Ascending aorta (tissue), 2 donors: Measurements from ENCODE around the gene FLNC. TPM values are rescaled to one million over a fixed set of nuclear protein-coding genes. Genes with fewer than 3 reads are reported as not detected.

Source experiments
- DNase-seq, 2 donors: peaks; one replicate each; pipeline ENCODE4 v3.0.0-alpha.2; 2019; ENCODE audit warnings: low spot score in 2 of 2
- H3K27ac ChIP-seq, 2 donors: fragments of 200-600 bp; sonication (generic); one replicate each; pipeline ENCODE4 v1.5.1; 2016 to 2017; ENCODE audit warnings: mild to moderate bottlenecking in 1 of 2
- H3K27me3 ChIP-seq: fragments of 200-600 bp; sonication (generic); one replicate; pipeline ENCODE4 v1.5.1; 2017
- H3K36me3 ChIP-seq, 2 donors: fragments of 200-600 bp; sonication (generic); one replicate each; pipeline ENCODE4 v1.5.1; 2016
- H3K4me1 ChIP-seq, 2 donors: fragments of 200-600 bp; sonication (generic); one replicate each; pipeline ENCODE4 v1.5.1; 2016 to 2017; ENCODE audit warnings: mild to moderate bottlenecking in 1 of 2
- H3K4me3 ChIP-seq, 2 donors: fragments of 200-600 bp; sonication (generic); one replicate each; pipeline ENCODE4 v1.5.1; 2016 to 2017; ENCODE audit warnings: mild to moderate bottlenecking in 1 of 2
- H3K9me3 ChIP-seq, 2 donors: fragments of 200-600 bp; sonication (generic); one replicate each; pipeline ENCODE4 v1.5.1; 2016
- CTCF ChIP-seq, 3 experiments: fragments of 200-600 bp in 2 of 3; fragments of 450-650 bp in 1 of 3; sonication (generic) in 2 of 3; IDR thresholded peaks; one replicate each; pipeline ENCODE4 v1.5.1; 2016 to 2019; ENCODE audit warnings: antibody characterized with exemption in 3 of 3, mild to moderate bottlenecking in 1 of 3, moderate library complexity in 1 of 3
- intact Hi-C: fragments of 100-400 bp; cut with DNase I; formaldehyde crosslinking; loops from one replicate; pipeline ENCODE4 v1.15.1; 2023
- total RNA-seq: library from RNA; depleted of rRNA; stranded (reverse); fragments of >200 nt; gene quantifications from one replicate; pipeline ENCODE4 v1.1.0, GENCODE V29; 2016

FLNC gene
- total RNA-seq, 1 donor from 2014 or later = 117 TPM

DNA sequence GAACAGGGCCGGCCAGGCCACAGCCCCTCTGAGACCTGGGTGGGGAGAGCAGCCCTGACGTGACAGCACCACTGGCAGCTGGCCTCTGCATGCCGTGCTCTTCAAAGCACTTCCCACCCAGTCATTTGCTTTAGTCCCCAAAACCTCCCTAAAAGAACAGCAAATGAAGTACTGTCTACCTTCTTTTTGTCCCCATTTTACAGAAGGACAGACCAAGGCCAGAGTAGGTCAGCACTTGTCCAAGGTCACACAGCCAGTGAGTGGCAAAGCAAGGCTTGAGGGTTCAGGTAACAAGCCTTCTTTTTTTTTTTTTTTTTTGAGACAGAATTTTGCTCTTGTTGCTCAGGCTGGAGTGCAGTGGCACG is 47.5 kb downstream of the FLNC start:
- Histone ChIP-seq H3K4me3 (no peak overlapping the region), H3K36me3 (no peaks in the 10 kb centered on the region), H3K27ac (no peak overlapping the region), H3K27me3 (no peaks in the 10 kb centered on the region), H3K9me3 (no peaks in the 10 kb centered on the region), H3K4me1 (no peaks in the 10 kb centered on the region)
- intact Hi-C loops = no loop called here
- TF ChIP-seq CTCF (IDR thresholded peaks at IDR 0.05) = no peak
- no peak for DNase-seq

GRCh38 chr7:128878226-128879105 is 48.3 kb downstream of the FLNC start:
- intact Hi-C loops = no loop called here
- no peak for DNase-seq

DNA sequence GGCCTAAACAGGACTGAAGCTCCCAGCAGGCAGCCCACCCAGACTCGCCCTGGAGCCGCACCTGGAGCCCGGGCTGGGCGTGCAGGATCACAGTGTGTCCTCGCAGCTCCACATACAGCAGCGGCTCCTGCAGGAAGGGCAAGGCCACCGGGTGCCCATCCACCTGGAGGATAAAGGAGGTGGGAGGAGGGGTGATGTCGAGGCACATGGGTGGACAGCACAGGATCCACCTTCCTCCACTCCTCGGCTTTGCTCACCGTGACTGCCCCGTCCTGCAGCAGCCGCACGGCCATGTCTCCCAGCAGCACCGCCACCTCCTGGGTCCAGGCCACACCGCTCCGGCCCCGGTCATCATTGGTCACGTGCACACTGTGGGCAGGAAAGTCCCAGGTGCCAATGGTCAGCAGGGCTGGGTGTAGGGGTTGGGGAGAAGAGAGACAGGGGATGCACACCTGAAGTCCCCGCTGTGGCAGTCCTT is 49.3 kb downstream of the FLNC start:
- Histone ChIP-seq H3K4me3 (no peak overlapping the region), H3K27me3 (no peaks in the 10 kb centered on the region), H3K36me3 (no peaks in the 10 kb centered on the region), H3K4me1 (no peaks in the 10 kb centered on the region), H3K9me3 (no peaks in the 10 kb centered on the region), H3K27ac (no peak overlapping the region)
- no peak for TF ChIP-seq CTCF (IDR thresholded peaks at IDR 0.05)
- no peak for DNase-seq
- intact Hi-C loops = no loop called here

More at GRCh38 chr7:128878226-128879105, 48.3 kb downstream of the FLNC start:
- Histone ChIP-seq H3K36me3 (no peaks in the 10 kb centered on the region), H3K27ac (no peak overlapping the region), H3K4me1 (no peaks in the 10 kb centered on the region), H3K27me3 (no peaks in the 10 kb centered on the region), H3K4me3 (no peak overlapping the region), H3K9me3 (no peaks in the 10 kb centered on the region)
- no peak for TF ChIP-seq CTCF (IDR thresholded peaks at IDR 0.05)

DNA sequence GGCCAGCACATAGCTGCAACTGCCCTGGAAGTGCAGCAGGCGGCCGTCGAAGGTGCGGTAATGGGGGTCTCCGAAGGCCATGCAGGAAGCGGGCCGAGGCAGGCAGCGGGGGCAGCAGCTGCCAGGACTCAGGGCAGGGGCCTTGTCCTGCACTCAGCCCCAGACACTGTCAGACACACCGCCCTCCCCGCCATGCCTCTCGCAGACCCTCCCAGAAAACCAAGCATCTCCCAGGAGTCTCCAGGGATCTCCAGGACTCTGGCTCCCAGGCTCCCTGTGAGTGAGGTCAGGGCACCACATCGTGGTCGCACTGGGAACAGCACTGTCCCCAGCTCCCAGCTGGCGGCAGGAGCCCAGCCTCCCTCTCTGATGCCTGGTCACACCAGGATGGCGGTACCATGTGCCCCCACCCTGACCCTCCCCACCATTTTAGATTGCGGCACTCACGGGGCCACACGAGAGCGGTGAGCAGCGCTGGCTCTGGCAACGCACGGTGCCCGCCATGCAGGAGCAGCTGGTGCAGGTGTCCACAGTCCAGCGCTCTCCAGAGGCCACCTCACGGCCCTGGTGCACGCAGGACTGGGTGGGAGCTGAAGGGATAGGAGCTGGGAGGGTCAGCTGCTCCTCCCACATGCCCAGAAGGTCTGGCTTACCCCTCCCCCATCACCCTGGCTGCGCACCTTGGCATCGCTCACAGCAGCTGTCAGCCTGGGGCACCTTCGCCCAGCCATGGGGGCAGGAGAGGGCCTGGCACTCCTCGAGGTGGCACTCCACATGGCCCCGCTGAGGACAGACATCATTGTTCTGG is 49.9 kb downstream of the FLNC start:
- no peaks in the 10 kb centered on the region for H3K4me1 ChIP-seq
- H3K27me3 ChIP-seq = no peaks in the 10 kb centered on the region
- intact Hi-C loops = loop anchor here (5.0 kb wide), 2 partner anchors 143 to 408 kb away; partner anchors contain the start of gene CALU
- no peak overlapping the region for H3K27ac ChIP-seq
- peak; percentile 78 to 90 (median 84) for TF ChIP-seq CTCF (IDR thresholded peaks at IDR 0.05)
- H3K36me3 ChIP-seq = no peaks in the 10 kb centered on the region
- H3K9me3 ChIP-seq = no peaks in the 10 kb centered on the region
- H3K4me3 ChIP-seq = no peak overlapping the region
- DNase-seq = no peak

GRCh38 chr7:128880791-128881457 is 50.7 kb downstream of the FLNC start:
- Histone ChIP-seq H3K36me3 (no peaks in the 10 kb centered on the region), H3K27me3 (no peaks in the 10 kb centered on the region), H3K27ac (no peak overlapping the region), H3K4me3 (no peak overlapping the region), H3K4me1 (no peaks in the 10 kb centered on the region), H3K9me3 (no peaks in the 10 kb centered on the region)
- TF ChIP-seq CTCF (IDR thresholded peaks at IDR 0.05) = no peak
- DNase-seq = no peak
- intact Hi-C loops = loop anchor here (5.0 kb wide), 2 partner anchors 144 to 409 kb away; partner anchors contain the start of gene CALU
